Activated gamma-delta T cell treated with anti-CD3 and anti-CD28 coated beads, Interleukin-2, amount 50 U/mL, for 16 hours (primary cell): ENCODE data around the gene PSENEN.
"Not testable (repeated sequence)": the region's sequence is repeated elsewhere in the genome, so short reads cannot be mapped to it uniquely, and the experiment has no call there.

ENCODE experiments used
- DNase-seq: peaks from one replicate; pipeline ENCODE4 v3.0.0-alpha.2; 2020; ENCODE audit warnings: low read depth

Gene PSENEN

GRCh38 chr19:35718345-35719041 lies 27.0 kb upstream of the PSENEN start:
- DNase-seq = peak; percentile 39

- DNase-seq = no peak
These were observed 25.9 kb upstream of the PSENEN start for GRCh38 chr19:35719402-35720162.

GRCh38 chr19:35720163-35720524 lies 25.3 kb upstream of the PSENEN start:
- no peak for DNase-seq

- no peak for DNase-seq
These were observed 24.8 kb upstream of the PSENEN start for GRCh38 chr19:35720648-35721047.

GRCh38 chr19:35721374-35721773 lies 24.1 kb upstream of the PSENEN start:
- no peak for DNase-seq

- DNase-seq = no peak
These were observed 23.0 kb upstream of the PSENEN start for GRCh38 chr19:35722461-35722860.

- no peak for DNase-seq
These were observed 22.6 kb upstream of the PSENEN start for GRCh38 chr19:35722897-35723296.

- DNase-seq = no peak
These were observed 21.8 kb upstream of the PSENEN start for GRCh38 chr19:35723671-35724070.

GRCh38 chr19:35724132-35724531 lies 21.3 kb upstream of the PSENEN start:
- not testable (repeated sequence) for DNase-seq

GRCh38 chr19:35724560-35724959 lies 20.9 kb upstream of the PSENEN start:
- DNase-seq = no peak

GRCh38 chr19:35725216-35725861 lies 20.1 kb upstream of the PSENEN start:
- DNase-seq = no peak

- no peak for DNase-seq
These were observed 18.1 kb upstream of the PSENEN start for GRCh38 chr19:35727053-35727955.

- DNase-seq = no peak
These were observed 17.3 kb upstream of the PSENEN start for GRCh38 chr19:35727956-35728706.

GRCh38 chr19:35729021-35729420 lies 16.4 kb upstream of the PSENEN start:
- no peak for DNase-seq

- no peak for DNase-seq
These were observed 15.7 kb upstream of the PSENEN start for GRCh38 chr19:35729763-35730162.

GRCh38 chr19:35730326-35730725 lies 15.1 kb upstream of the PSENEN start:
- no peak for DNase-seq

- no peak for DNase-seq
These were observed 14.1 kb upstream of the PSENEN start for GRCh38 chr19:35731353-35731752.

- DNase-seq = no peak
These were observed 13.6 kb upstream of the PSENEN start for GRCh38 chr19:35731779-35732405.

GRCh38 chr19:35732540-35733179 lies 12.8 kb upstream of the PSENEN start:
- no peak for DNase-seq
